PC-3 (cell line): Measurements from ENCODE around the gene CERS2. TPM values are rescaled to one million over a fixed set of nuclear protein-coding genes. Genes with fewer than 3 reads are reported as not detected.

Experiments used
- ATAC-seq: fragments of 200-7000 bp; cut with Tn5 transposase; 2 replicates; pipeline ENCODE4 v1.9.1; 2020; ENCODE audit warnings: mild to moderate bottlenecking, moderate library complexity
- BruUV-seq: library from RNA; stranded (reverse); fragments of 400-500 nt; replicated peaks from 2 replicates; lab custom pipeline; 2021; lab: Mats Ljungman, UMichigan
- CTCF ChIA-PET: fragments of 300-600 bp; sonication (Branson Sonifier 250); formaldehyde crosslinking; loops from one replicate; lab custom pipeline; 2022; ENCODE audit warnings: antibody characterized with exemption; lab: Charles Lee
- POLR2A ChIA-PET: fragments of 300-600 bp; sonication (Branson Sonifier 250); formaldehyde crosslinking; loops from one replicate; lab custom pipeline; 2022; ENCODE audit warnings: antibody characterized with exemption; ENCODE audit not compliant: unreplicated experiment; lab: Charles Lee
- DNase-seq: peaks from one replicate; pipeline ENCODE4 v3.0.0-alpha.2; 2015
- H2AFZ ChIP-seq: fragments of 300-600 bp; sonication (generic); 2 replicates; pipeline ENCODE4 v1.6.0; 2016; ENCODE audit warnings: antibody characterized with exemption, low read length
- H3F3A ChIP-seq: fragments of 300-600 bp; sonication (generic); one replicate; pipeline ENCODE4 v1.6.0; 2017; ENCODE audit warnings: antibody characterized with exemption, low read length, control low read depth, mild to moderate bottlenecking; ENCODE audit not compliant: unreplicated experiment
- H3K27ac ChIP-seq: fragments of 300-600 bp; sonication (generic); 2 replicates; pipeline ENCODE4 v1.5.1; 2016; ENCODE audit warnings: mild to moderate bottlenecking, low read length
- H3K27me3 ChIP-seq: fragments of 300-600 bp; sonication (generic); 2 replicates; pipeline ENCODE4 v1.6.1; 2016; ENCODE audit warnings: low read length, mixed read lengths
- H3K36me3 ChIP-seq: fragments of 300-600 bp; sonication (generic); 2 replicates; pipeline ENCODE4 v1.6.1; 2016; ENCODE audit warnings: low read depth, mixed run types, low read length, mixed read lengths
- H3K4me1 ChIP-seq: fragments of 300-600 bp; sonication (generic); 2 replicates; pipeline ENCODE4 v1.5.1; 2016; ENCODE audit warnings: low read length; ENCODE audit not compliant: insufficient read depth
- H3K4me2 ChIP-seq: fragments of 300-600 bp; sonication (generic); 2 replicates; pipeline ENCODE4 v1.6.0; 2016; ENCODE audit warnings: low read length
- H3K4me3 ChIP-seq: fragments of 300-600 bp; sonication (generic); 2 replicates; pipeline ENCODE4 v1.5.1; 2016; ENCODE audit warnings: mild to moderate bottlenecking, low read length, mixed read lengths
- H3K79me2 ChIP-seq: fragments of 300-600 bp; sonication (generic); 2 replicates; pipeline ENCODE4 v1.6.1; 2017; ENCODE audit warnings: low read length, mixed read lengths
- H3K9ac ChIP-seq: fragments of 300-600 bp; sonication (generic); 2 replicates; pipeline ENCODE4 v1.6.0; 2016; ENCODE audit warnings: mild to moderate bottlenecking, low read length
- H3K9me2 ChIP-seq: fragments of 300-600 bp; sonication (generic); replicated peaks from 2 replicates; pipeline ENCODE4 v1.6.1; 2016; ENCODE audit warnings: mixed run types, low read length, mixed read lengths
- H3K9me3 ChIP-seq: fragments of 300-600 bp; sonication (generic); 2 replicates; pipeline ENCODE4 v1.6.1; 2016; ENCODE audit warnings: low read length, mixed read lengths
- H4K20me1 ChIP-seq: fragments of 300-600 bp; sonication (generic); 2 replicates; pipeline ENCODE4 v1.6.1; 2016; ENCODE audit warnings: low read length, mixed read lengths
- EZH2 ChIP-seq: fragments of 300-600 bp; sonication (generic); IDR thresholded peaks from one replicate; pipeline ENCODE4 v1.6.1; 2017; ENCODE audit warnings: antibody characterized with exemption, mild to moderate bottlenecking, low read length; ENCODE audit not compliant: unreplicated experiment
- EZH2phosphoT487 ChIP-seq: fragments of 300-600 bp; sonication (generic); IDR thresholded peaks from 2 replicates; pipeline ENCODE4 v1.6.1; 2018; ENCODE audit warnings: mild to moderate bottlenecking, antibody characterized with exemption, low read length, borderline replicate concordance
- intact Hi-C: fragments of 100-400 bp; cut with micrococcal nuclease; formaldehyde crosslinking; loops from 2 replicates; pipeline ENCODE4 v1.9.0; 2023
- total RNA-seq: library from RNA; depleted of rRNA; stranded (reverse); fragments of >200 nt; gene quantifications from 2 replicates; pipeline ENCODE4 v1.2.3, GENCODE V29; 2014
- TF ChIP-seq, protein P1 (sequence below): fragments of 300-600 bp; sonication (generic); conservative IDR thresholded peaks from 2 replicates; pipeline ENCODE4 v1.5.1; 2017; ENCODE audit warnings: antibody characterized with exemption, low read depth, mild to moderate bottlenecking, low read length

Gene CERS2
- total RNA-seq, 1 experiment from 2014 or later, result 176 TPM

DNA sequence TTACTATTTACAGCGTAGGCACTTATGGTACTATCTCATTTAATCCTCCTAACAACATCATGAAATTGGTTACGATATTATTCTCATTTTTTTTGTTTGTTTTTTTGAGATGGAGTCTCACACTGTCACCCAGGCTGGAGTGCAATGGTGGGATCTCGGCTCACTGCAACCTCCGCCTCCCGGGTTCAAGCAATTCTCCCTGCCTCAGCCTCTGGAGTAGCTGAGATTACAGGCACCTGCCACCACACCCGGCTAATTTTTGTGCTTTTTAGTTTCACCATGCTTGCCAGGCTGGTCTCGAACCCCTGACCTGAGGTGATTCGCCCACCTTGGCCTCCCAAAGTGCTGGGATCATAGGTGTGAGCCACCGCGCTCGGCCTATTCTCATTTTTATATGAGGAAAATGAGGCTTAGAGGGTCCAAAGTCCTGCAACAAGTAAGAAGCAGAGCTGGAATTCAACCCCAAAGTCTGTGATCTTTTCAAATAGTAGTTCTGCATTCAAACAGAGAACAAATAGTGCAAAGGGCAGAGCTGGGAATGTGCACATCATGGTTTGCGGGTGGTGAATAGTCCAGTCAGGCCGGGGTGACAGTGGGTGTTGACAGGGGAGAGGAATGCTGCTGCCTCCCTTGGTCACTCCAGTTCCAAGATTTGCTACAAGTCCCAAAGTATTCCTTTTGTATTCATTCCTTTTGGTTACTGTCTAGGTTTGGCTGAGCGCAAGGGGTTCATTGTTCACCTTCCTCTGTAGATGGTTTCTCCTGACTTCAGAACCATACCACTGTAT is 38.2 kb upstream of the CERS2 start:
- ATAC-seq (no peak), DNase-seq (no peak)
- Histone ChIP-seq H3F3A (no peaks in the 10 kb centered on the region), H3K4me2 (no peak overlapping the region), H3K9me2 (no peaks in the 10 kb centered on the region), H3K27ac (no peak overlapping the region), H3K27me3 (no peaks in the 10 kb centered on the region), H2AFZ (no peak overlapping the region), H3K9me3 (no peaks in the 10 kb centered on the region), H3K4me1 (peaks cover 17% of the 10 kb centered on the region), H3K9ac (no peak overlapping the region), H3K4me3 (no peak overlapping the region), H3K36me3 (no peaks in the 10 kb centered on the region; the same call in 1 of the 2 replicates), H3K79me2 (peaks cover 32% of the 10 kb centered on the region), H4K20me1 (no peaks in the 10 kb centered on the region)
- BruUV-seq, result no TSS peak
- intact Hi-C loops, result no loop called here
- ChIA-PET CTCF (no interaction called here), POLR2A (interaction anchor here (0.6 kb wide), 1 partner anchor 11 kb away, joined by 4 read pairs; no protein-coding TSS in a partner anchor)
- TF ChIP-seq EZH2, result no peak

DNA sequence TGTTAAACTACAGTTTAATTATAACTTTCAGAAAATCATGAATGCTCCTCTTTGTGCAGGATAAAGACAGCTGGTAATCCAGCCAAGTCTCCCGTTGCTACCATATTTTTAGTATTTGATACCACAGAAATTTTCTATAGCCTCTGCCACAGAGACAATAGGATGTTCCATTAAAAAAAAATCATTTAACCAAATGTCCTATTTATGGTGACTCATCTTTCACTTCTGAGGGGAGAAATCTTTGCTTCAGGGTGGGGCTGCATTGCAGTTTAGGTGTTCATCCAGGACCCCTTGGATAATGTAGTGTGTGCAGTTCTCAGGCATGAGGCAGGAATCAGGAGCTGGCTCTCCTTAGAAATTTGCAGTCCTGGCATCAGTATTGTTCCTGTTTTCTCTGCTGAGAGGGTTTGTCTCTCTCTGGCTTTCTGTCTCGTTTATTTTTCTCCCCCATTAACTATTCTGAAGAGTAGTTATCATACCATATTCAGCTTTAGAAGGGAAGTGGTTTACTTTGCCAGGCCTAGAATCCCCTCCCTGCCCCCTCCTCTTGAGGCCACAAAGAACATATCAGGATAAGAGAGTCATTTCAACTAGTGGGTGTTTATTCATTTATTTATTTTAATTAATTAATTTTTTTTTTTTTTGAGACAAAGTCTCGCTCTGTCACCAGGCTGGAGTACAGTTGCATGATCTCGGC is 36.7 kb upstream of the CERS2 start:
- no TSS peak for BruUV-seq
- TF ChIP-seq, protein P1, sequence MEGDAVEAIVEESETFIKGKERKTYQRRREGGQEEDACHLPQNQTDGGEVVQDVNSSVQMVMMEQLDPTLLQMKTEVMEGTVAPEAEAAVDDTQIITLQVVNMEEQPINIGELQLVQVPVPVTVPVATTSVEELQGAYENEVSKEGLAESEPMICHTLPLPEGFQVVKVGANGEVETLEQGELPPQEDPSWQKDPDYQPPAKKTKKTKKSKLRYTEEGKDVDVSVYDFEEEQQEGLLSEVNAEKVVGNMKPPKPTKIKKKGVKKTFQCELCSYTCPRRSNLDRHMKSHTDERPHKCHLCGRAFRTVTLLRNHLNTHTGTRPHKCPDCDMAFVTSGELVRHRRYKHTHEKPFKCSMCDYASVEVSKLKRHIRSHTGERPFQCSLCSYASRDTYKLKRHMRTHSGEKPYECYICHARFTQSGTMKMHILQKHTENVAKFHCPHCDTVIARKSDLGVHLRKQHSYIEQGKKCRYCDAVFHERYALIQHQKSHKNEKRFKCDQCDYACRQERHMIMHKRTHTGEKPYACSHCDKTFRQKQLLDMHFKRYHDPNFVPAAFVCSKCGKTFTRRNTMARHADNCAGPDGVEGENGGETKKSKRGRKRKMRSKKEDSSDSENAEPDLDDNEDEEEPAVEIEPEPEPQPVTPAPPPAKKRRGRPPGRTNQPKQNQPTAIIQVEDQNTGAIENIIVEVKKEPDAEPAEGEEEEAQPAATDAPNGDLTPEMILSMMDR, result no peak
- TF ChIP-seq EZH2 (no peak), EZH2phosphoT487 (no peak)
- H3K36me3 ChIP-seq, result no peaks in the 10 kb centered on the region
- ATAC-seq (no peak), DNase-seq (no peak)
- H3F3A ChIP-seq, result peaks cover 6% of the 10 kb centered on the region
- no peaks in the 10 kb centered on the region for H3K9me2 ChIP-seq
- peaks cover 32% of the 10 kb centered on the region for H3K79me2 ChIP-seq
- ChIA-PET POLR2A (interaction anchor here (0.7 kb wide), 1 partner anchor 167 kb away, joined by 7 read pairs; no protein-coding TSS in a partner anchor), CTCF (no interaction called here)
- intact Hi-C loops, result no loop called here
- H4K20me1 ChIP-seq, result no peaks in the 10 kb centered on the region
- no peak overlapping the region for H3K4me3 ChIP-seq
- H3K4me1 ChIP-seq, result peaks cover 30% of the 10 kb centered on the region
- no peak overlapping the region for H3K4me2 ChIP-seq
- H3K9ac ChIP-seq, result no peak overlapping the region
- H3K27me3 ChIP-seq, result no peaks in the 10 kb centered on the region
- H2AFZ ChIP-seq, result no peak overlapping the region
- no peak overlapping the region for H3K27ac ChIP-seq
- H3K9me3 ChIP-seq, result no peaks in the 10 kb centered on the region

DNA sequence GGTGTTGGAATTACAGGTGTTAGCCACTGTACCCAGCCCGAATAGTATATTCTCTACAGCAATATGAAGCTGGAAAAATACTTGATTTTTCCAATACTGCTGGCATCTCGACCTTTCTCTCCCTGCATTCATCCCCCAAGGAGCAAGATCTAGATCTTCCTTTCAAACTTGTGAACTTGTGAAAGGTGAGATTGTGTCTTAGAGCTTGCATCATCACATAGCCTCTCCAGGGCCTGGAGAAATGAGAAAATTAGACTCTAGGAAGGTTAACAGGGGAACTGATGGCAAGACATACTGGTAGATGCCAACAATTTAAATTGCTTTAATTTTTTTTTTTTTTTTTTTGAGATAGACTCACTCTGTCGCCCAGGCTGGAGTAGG is 35.7 kb upstream of the CERS2 start:
- no peak for DNase-seq
- Histone ChIP-seq H3K36me3 (no peaks in the 10 kb centered on the region), H3K9me2 (no peaks in the 10 kb centered on the region), H3K4me2 (no peak overlapping the region), H3K27ac (no peak overlapping the region), H4K20me1 (no peaks in the 10 kb centered on the region), H3K4me3 (no peak overlapping the region), H3F3A (peaks cover 6% of the 10 kb centered on the region), H3K9me3 (no peaks in the 10 kb centered on the region), H3K27me3 (no peaks in the 10 kb centered on the region), H3K9ac (no peak overlapping the region), H2AFZ (no peak overlapping the region), H3K4me1 (peaks cover 37% of the 10 kb centered on the region), H3K79me2 (peaks cover 32% of the 10 kb centered on the region)
- POLR2A ChIA-PET, result interaction anchor here (0.7 kb wide), 1 partner anchor 168 kb away, joined by 7 read pairs; no protein-coding TSS in a partner anchor
- no TSS peak for BruUV-seq
- intact Hi-C loops, result no loop called here
- no peak for ATAC-seq
- TF ChIP-seq EZH2phosphoT487 (no peak), EZH2 (no peak)
- TF ChIP-seq, protein P1, result no peak
- CTCF ChIA-PET, result no interaction called here
